Measurements from ENCODE around the gene TCF7L2. TPM values are rescaled to one million over a fixed set of nuclear protein-coding genes. Genes with fewer than 3 reads are reported as not detected.
A peak's percentile ranks its signal among the peaks of the same experiment; 100 is the strongest.

TCF7L2 gene
- total RNA-seq, 1 donor from 2014 or later = 44.4 TPM

DNA sequence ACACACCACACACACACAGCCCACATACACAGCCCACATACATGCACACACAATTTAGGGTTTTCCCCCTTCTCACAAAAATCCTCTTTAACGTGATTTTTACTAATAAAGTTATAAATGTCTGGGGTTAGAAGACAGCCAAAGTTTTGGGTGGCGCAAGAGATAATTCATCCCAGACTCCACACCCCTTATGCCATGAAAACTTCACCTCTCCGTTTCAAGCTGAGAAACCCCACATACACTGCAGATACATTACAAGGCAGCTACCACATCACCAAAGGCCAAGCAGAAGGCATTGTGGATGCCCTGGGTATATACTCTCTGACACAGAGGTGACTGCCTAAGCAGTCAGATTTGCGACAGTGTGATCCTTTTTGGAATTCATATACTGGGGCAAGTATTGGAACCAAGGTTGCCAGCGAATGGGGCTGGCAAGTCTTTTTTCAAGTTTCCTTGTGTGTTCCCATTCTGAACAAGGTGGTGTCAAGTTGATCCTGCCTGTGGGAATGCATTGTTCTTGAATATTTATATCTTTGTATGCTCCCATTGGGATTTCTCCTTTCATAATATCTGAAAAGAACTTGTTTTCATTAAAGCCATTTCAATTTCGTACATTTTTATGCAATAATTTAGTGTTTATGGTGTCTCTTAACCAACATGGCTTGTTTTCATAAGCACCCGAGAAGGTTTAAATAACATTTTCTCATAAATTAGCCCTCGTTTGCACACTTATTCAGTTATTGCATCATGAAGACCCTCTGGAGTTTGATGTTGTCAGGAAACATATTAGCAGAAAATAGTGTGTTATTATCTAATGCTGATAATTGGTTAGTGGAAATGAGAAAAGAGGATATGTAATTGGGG is 130.2 kb downstream of the TCF7L2 start:
- DNase-seq (ENCODE audit: extremely low spot score in 2 of 2) = no peak
- H3K4me3 ChIP-seq = no peak overlapping the region
- H3K27me3 ChIP-seq = no peaks in the 10 kb centered on the region
- no peaks in the 10 kb centered on the region for H3K36me3 ChIP-seq
- no peaks in the 10 kb centered on the region for H3K9me3 ChIP-seq
- TF ChIP-seq, protein P1, sequence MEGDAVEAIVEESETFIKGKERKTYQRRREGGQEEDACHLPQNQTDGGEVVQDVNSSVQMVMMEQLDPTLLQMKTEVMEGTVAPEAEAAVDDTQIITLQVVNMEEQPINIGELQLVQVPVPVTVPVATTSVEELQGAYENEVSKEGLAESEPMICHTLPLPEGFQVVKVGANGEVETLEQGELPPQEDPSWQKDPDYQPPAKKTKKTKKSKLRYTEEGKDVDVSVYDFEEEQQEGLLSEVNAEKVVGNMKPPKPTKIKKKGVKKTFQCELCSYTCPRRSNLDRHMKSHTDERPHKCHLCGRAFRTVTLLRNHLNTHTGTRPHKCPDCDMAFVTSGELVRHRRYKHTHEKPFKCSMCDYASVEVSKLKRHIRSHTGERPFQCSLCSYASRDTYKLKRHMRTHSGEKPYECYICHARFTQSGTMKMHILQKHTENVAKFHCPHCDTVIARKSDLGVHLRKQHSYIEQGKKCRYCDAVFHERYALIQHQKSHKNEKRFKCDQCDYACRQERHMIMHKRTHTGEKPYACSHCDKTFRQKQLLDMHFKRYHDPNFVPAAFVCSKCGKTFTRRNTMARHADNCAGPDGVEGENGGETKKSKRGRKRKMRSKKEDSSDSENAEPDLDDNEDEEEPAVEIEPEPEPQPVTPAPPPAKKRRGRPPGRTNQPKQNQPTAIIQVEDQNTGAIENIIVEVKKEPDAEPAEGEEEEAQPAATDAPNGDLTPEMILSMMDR (IDR thresholded peaks at IDR 0.05) = no peak
- no peak for TF ChIP-seq POLR2A (IDR thresholded peaks at IDR 0.05)
- no peak for TF ChIP-seq POLR2AphosphoS5 (IDR thresholded peaks at IDR 0.05; ENCODE audit: insufficient read depth in 1 of 2, low read depth in 1 of 2)
- intact Hi-C loops (cut with DNase I) = no loop called here
- no peak overlapping the region for H3K27ac ChIP-seq
- no peaks in the 10 kb centered on the region for H3K4me1 ChIP-seq

DNA sequence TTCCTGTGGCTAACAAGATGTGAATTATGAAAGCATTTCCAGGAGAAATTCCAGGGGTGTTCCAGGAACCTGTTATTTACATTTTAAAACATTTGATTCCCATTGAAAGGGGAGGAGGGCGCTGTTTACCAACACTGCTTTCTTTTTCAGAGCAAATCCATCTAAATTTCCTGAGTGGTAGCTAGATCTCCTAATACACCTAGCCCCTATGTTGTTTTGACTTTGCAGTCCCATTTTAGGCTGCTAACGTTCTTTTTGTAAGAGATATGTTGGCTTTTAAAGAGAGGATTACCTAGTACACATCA is 130.8 kb downstream of the TCF7L2 start:
- intact Hi-C loops (cut with DNase I) = no loop called here
- TF ChIP-seq POLR2A (IDR thresholded peaks at IDR 0.05) = no peak
- TF ChIP-seq, protein P1 (IDR thresholded peaks at IDR 0.05) = no peak
- no peak for TF ChIP-seq POLR2AphosphoS5 (IDR thresholded peaks at IDR 0.05; ENCODE audit: insufficient read depth in 1 of 2, low read depth in 1 of 2)
- H3K4me1 ChIP-seq = peaks cover 4% of the 10 kb centered on the region

DNA sequence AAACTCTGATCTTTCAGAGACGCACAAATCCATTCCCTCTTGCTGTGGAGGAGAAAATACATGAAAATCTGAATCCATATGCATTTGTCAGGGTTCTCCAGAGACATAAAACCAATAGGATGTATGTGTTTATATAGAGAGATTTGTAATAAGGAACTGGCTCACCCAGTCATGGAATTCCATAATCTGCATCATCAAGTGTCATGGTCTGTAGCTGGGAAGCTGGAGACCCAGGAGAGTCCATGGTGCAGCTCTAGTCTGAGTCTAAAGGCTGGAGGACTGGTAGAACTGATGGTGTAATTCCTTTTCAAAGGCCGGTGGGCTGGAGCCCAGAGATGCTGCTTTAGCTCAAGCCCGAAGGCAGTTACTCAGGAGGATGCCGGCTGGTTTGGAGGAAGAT is 134.0 kb downstream of the TCF7L2 start:
- Histone ChIP-seq H3K27me3 (no peaks in the 10 kb centered on the region), H3K27ac (no peak overlapping the region), H3K4me3 (no peak overlapping the region), H3K4me1 (peaks cover 30% of the 10 kb centered on the region), H3K9me3 (no peaks in the 10 kb centered on the region), H3K36me3 (no peaks in the 10 kb centered on the region)
- no peak for DNase-seq (ENCODE audit: extremely low spot score in 2 of 2)
- intact Hi-C loops (cut with DNase I) = no loop called here
- TF ChIP-seq POLR2AphosphoS5 (IDR thresholded peaks at IDR 0.05; ENCODE audit: insufficient read depth in 1 of 2, low read depth in 1 of 2) = no peak
- no peak for TF ChIP-seq POLR2A (IDR thresholded peaks at IDR 0.05)
- TF ChIP-seq, protein P1 (IDR thresholded peaks at IDR 0.05) = no peak

More for the DNA sequence above, 130.8 kb downstream of the TCF7L2 start:
- no peaks in the 10 kb centered on the region for H3K9me3 ChIP-seq
- H3K4me3 ChIP-seq = no peak overlapping the region
- no peak for DNase-seq (ENCODE audit: extremely low spot score in 2 of 2)
- no peaks in the 10 kb centered on the region for H3K27me3 ChIP-seq
- H3K27ac ChIP-seq = no peak overlapping the region
- no peaks in the 10 kb centered on the region for H3K36me3 ChIP-seq

DNA sequence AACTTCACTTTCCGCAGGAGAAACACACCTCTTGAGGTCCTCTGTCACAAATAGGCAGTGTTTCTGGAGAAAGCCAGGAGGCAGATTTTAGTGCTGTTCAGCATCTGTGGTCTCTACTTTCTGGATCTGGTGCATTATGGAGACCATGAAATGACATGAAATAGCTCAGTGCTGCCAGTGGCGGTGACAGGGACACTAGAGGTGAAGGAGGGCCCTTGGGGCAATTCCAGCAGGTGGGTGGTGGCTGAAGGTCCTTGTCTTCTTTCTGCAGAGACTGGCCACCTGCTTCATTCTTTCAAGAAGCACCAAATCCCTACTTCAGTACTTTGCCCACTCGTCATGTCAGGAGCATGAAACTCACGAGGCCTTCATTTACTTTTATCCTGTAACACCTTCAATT is 135.7 kb downstream of the TCF7L2 start:
- H3K27ac ChIP-seq = no peak overlapping the region
- H3K4me1 ChIP-seq = peaks cover 30% of the 10 kb centered on the region
- intact Hi-C loops (cut with DNase I) = no loop called here
- no peaks in the 10 kb centered on the region for H3K27me3 ChIP-seq
- DNase-seq (ENCODE audit: extremely low spot score in 2 of 2) = no peak
- no peak overlapping the region for H3K4me3 ChIP-seq
- H3K9me3 ChIP-seq = no peaks in the 10 kb centered on the region
- no peak for TF ChIP-seq POLR2A (IDR thresholded peaks at IDR 0.05)
- TF ChIP-seq POLR2AphosphoS5 (IDR thresholded peaks at IDR 0.05; ENCODE audit: insufficient read depth in 1 of 2, low read depth in 1 of 2) = no peak
- TF ChIP-seq, protein P1 (IDR thresholded peaks at IDR 0.05) = no peak
- no peaks in the 10 kb centered on the region for H3K36me3 ChIP-seq

DNA sequence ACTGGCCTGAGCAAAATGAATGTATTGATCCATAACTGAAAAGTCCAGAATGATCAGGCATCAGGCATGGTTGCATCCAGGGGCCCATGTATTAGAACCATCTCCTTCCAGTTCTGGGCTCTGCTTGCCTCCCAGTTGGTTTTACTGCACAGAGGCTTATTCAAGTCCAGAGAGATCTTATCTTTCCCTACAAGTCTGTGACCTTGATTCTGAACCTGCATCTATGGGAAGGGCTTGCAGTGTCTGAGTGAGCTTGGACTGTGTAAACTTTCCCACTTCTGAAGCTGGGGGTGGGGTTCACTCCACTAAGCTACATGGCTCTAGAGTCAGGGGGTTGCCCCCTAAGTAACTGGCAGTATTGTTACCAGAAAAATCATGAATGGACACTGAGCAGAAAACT is 136.2 kb downstream of the TCF7L2 start:
- no peaks in the 10 kb centered on the region for H3K27me3 ChIP-seq
- DNase-seq (ENCODE audit: extremely low spot score in 2 of 2) = no peak
- no peaks in the 10 kb centered on the region for H3K36me3 ChIP-seq
- H3K4me1 ChIP-seq = peaks cover 30% of the 10 kb centered on the region
- peak overlapping the region; percentile 12 for H3K27ac ChIP-seq
- no peak overlapping the region for H3K4me3 ChIP-seq
- intact Hi-C loops (cut with DNase I) = no loop called here
- TF ChIP-seq POLR2A (IDR thresholded peaks at IDR 0.05) (no peak), POLR2AphosphoS5 (IDR thresholded peaks at IDR 0.05; ENCODE audit: insufficient read depth in 1 of 2, low read depth in 1 of 2) (no peak)
- TF ChIP-seq, protein P1 (IDR thresholded peaks at IDR 0.05) = no peak
- no peaks in the 10 kb centered on the region for H3K9me3 ChIP-seq
